Activated CD4-positive, alpha-beta T cell treated with anti-CD3 and anti-CD28 coated beads for 48 hours (primary cell): ENCODE data around the gene EGFLAM.

Source experiments
- DNase-seq: peaks from one replicate; pipeline ENCODE4 v3.0.0-alpha.2; 2020

The EGFLAM gene

DNA sequence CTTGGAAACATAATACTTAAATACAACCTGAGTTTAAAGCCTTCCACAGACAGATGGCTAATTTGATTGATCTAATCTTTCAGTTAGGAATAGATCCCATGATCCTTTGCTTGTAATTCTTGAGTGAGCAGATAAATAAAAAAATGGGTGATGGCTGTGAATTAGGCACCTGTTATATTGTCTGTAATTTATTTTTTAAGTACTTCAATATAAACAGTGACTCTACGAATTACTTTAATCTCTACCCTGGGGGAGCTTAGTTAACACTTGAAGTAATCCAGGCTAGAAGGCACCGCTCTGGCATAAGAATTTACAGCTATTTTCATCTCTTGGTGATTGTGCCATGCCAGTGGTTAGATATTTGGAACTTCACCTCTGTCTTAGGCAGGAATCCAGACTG, 9.0 kb downstream of the EGFLAM start:
- DNase-seq, result no peak

DNA sequence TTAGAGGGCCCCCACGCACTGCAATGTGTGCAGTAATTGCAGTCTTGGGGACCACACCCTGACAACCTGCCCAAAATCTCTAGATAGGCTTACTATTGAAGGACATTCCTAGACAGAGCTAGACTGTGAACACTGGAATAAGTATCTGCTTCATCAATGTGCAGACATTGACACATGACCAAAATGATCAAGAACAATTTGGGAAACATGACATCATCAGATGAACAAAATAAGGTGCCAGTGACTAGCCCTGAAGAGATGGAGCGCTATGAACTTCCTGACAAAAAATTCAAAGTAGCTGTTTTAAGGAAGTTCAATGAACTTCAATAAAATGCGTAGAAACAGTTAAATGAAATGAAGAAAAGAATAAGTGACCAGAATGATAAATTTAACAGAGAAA, 15.3 kb downstream of the EGFLAM start:
- DNase-seq, result no peak

DNA sequence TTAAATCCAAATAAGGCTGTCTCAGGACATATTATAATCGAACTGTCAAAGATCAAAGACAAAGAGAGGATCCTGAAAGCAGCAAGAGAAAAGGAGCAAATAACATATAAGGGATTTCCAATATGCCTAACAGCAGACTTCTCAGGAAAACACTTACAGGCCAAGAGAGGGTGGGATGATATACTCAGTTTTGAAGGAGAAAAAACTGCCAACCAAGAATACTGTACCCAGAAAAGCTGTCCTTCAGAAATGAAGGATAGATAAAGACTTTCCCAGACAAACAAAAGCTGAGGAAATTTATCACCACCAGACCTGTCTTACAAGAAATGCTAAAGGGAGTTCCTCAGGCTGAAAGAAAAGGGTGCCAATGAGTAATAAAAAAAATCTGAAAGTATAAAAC, 16.0 kb downstream of the EGFLAM start:
- no peak for DNase-seq

DNA sequence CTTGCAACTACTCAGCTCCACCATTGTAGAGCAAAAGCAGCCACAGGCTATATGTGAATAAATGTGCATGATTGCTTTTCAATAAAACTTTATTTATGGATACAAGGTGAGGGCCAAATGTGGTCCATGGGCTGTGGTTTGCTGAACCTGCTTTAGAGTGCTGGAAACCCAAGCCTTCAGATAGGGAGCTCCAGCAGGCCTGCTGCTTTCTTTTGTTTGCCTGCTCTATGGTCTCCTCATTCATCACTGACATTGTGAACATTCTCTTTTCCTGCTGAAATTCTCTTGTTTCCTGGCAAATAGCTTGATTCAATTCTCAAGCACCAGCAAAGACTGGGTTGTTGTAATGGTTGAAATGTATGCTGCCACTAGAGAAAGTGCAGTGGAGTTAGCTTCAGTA, 26.0 kb downstream of the EGFLAM start:
- no peak for DNase-seq

DNA sequence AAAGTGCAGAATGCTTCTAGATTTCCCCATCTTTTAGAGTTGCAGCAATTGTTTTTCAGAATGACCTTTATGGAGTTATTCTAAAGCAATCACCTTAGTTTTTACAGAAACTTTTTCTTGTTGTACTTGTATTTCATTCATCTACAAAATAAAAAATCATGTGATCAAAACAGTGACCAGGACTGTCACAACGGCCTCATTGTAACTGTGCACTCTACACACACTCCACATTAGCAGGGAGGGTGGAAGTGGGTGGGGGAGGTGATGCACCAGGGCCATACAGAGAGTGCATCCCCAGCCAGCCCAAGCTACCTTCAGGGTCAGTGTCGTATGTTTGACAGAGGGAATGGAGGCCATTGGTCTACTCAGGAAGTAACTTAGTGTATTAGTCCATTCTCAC, 26.9 kb downstream of the EGFLAM start:
- DNase-seq, result no peak

DNA sequence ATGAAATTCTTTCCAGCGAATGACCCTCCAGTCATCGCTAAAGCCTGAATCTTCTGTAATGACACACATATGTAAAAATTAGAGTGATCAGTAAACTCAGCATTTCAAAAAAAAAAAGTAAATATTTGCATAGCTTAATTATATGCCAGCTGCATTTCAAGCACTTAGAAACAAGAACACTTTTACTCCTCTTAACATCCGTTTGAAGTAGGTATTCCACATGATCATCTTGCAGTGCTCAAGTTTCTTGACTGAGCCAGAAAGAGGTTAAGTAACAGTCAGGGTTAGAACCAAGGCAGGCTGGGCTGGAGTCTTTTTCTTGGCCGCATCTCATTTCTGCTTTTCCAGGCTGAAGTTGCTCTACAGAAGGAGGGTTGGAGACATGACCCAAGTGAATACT, 27.6 kb downstream of the EGFLAM start:
- DNase-seq, result no peak

DNA sequence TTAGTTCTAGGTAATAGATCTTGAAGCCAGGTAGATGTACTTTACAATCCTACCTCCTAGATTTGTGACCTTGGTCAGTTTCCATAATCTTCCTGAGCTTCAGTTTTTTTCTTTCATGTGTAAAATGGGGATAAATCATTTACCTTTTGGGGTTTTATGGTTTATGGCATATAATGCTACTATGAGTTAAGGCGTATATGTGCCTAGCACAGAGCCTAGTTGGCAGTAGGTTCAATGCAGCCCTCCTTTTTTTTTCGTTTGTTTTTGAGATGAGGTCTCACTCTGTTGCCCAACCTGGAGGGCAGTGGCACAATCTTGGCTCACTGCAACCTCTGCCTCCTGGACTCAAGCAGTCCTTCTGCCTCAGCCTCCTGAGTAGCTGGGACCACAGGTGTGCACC, 28.8 kb downstream of the EGFLAM start:
- DNase-seq, result no peak

DNA sequence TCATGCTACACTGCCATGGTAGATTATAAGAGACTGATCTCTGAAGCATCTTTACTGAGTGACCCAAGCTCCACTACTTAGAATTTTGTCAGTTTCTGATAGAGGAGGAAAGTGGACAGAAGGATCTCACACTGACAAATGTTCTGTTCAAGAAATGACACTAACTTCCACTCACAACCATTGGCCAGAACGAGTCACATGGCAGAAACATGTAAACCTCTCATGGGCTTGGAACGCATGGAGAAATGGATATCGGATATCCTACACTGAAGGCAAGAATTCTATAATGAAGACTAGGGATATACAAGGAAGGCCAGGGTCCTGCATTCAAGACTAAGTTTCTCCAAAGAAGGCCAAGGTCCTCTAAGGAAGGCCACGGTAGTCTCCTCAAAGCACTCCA, 31.1 kb downstream of the EGFLAM start:
- DNase-seq, result no peak

DNA sequence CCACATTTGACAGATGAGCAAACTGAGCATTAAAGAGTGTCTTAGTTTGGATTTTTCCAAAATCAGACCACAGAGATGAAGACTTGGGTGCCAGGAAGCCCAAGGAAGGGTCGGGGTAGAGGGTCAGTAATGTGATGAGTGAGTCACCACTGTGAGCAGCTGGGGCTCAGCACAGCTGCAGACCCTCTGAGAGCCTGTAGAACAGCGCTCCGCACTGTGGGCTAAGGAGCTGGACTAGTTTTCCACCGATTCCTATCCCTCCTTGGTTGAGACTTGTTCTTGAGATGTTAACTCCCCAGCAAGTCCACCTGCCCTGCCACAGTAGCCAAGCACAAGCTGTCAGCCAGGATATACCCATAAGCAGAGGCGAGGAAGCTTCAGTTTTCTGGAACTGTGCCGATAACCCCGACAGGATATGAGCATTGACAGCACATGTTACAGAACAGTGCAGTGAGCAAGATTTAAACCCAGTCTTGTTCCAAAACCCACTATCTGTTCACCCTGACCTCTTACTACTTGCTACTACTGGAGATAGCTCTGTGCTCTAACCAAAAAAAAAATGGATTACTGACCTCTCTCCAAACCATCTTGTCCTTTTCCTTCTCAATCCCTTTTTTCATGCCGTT, 31.8 kb downstream of the EGFLAM start:
- DNase-seq, result no peak

DNA sequence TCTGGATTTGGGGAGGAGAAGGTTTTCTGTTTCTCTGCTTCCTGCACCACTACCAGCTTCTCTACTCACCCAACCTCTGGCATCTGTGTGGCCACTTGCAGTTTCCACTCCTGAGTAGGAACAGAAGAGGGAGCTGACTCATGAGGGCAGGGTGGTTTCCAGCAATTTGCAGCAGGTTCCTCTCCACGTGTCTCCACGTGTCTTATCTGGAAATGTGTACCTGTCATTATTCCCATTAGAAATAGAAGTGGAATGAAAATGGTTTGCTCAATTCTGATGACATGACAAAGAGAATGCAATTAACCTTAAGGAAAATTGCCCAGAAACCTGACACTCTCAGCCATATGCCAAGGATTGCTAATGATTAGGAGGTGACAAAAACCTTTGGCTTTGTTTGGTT, 33.0 kb downstream of the EGFLAM start:
- peak; percentile 3 for DNase-seq

DNA sequence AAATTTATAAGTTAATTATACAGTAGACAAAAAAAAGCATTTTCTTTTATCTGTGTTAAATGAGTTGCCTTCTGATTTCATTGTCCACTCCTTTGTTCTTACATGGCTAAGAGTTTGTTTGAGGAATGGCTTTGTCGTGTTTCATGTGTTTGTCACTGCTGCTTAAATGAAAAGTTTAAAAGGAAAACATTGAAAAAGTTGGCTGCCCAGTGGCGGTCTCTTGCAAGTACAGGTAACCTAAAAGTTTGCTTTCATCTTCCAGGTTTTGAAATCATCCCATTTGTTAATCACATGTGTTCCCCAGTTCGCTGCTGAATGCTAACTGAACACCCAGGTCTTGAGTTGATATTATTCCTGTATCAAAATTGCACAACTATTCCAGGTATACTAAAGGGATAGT, 33.9 kb downstream of the EGFLAM start:
- DNase-seq, result no peak

DNA sequence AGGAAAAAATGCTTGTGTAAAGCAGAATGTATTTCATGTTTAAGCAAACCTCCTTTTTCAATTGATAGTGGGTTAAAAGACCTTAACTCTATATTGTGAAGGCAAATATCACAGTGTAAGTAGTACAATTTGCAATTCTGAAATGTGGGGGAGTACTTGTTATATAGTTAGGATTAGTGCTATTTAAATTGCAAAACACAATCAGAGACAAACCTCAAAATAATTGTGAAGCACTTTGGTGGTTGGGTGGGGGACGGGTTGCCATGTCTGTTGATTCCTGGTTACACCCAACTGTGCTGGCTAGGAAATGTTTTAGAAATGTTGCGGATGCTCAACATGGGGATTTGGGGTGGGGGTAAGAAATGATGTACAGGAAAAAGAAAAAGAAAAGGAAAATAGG, 37.4 kb downstream of the EGFLAM start:
- no peak for DNase-seq

DNA sequence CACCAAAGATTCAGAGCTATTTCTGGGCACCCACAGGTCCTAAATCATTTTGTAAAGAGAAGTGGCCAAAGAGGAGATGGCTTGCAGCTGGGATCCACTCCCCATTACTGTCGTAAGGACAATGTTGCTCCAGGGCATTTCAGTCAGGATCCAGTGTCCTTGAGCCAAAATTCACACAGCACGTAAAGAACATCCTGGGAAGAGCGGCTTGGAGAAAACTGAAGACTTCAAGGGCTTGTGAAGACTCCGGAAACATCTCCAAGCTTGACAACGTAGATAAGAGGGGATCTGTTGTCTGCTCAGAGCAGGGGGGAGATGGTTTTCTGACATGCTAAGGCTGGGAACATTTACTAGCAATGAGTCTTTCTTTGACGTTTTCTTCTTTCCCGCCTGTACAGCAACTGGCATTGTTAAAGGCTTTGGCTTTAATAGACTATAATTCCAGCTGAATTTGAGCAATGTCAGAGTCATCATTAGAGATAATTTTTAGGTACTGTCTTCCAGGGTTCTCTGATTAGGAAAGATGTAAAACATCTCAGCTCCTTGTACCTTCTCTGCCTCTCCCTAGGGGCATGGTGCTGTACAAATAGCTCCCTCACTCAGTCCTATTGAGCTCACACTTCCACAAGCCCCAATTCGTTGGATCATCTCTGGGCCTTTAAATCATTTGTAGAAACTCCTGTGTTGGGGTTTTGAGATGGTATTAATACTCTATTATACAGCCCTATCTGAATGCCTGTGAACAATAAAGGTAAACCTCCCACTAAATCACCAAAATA, 39.7 kb downstream of the EGFLAM start:
- no peak for DNase-seq

DNA sequence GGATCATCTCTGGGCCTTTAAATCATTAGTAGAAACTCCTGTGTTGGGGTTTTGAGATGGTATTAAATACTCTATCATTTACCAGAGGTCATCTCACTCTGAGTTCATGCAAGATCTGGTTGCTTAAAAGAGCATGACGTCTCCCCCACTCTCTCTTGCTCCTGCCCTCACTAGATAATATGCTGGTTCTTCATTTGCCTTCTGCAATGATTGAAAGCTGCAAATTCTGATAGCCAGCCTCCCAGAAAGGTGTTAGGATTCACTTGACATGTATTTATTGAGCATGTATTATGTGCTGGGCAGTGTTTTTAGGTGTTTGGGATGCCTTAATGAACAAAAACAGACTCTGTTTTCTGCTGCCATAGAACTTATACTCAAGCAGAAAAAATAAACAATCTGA, 41.2 kb downstream of the EGFLAM start:
- DNase-seq, result no peak

DNA sequence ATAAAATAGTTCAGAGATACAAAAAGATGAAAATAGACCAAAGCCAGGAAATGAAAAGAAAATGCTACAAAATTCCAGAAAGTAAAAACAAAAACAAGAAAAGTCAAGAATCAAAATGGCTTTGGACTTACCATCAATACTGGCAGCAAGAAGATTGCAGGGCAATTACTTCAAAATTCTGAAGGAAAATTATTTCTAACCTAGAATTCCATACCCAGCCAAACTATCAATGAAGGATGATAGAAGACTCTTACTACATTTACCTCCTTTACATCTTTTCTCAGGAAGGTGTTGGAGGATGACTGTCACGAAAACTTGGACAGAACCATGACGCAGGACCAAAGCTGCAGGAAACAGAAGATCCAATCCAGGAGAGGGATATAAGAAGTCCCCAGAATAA, 46.8 kb downstream of the EGFLAM start:
- no peak for DNase-seq

DNA sequence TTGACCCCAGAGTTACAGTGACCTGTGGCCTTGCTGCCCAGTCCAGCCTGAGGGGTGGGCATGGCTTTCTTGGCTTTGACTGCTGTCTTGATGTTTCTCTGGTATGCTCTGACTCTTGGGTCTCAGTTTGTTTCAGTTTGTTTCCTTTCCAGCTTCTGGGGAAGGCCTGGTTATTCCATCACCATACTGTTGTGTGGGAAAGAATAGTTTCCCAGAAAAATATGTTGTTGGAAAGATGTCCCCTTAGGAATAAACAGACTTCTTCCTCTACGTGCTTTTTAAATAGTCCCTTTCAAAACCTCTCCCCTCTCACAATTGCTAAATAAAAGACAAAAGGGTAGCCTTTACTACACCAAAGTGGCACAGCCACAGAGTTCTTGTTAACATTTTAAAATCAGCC, 49.5 kb downstream of the EGFLAM start:
- DNase-seq, result no peak

DNA sequence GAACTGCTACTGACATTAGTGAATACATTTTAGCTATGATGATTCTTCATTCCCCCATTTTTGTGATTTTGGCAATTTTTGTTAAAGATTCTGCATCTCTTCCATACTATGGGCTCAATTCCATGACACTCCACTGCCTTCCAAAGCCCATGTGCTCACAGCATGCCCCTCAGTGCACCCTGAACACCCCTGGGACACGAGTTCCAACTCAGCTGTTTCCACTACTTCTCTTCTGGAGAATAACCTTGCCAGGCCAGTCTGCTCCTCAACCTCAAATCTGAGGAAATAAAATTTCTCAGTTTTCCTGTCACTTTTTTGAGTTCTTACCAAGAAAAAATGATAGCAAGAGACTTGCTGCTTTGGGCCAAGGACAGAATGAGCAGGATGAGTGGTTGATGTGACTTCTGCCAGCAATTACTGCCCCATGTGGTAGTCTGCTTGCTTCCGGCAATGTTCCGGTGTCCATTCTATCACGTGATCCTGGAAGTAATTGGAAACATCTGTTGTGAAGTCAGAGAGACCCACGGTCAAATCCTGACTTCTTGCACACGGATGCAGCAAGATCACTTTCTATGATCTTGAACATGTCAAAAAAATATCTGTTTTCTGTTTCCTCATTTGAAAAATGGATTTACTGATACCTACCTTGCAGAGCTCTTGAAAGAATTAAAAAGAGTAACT, 58.3 kb downstream of the EGFLAM start:
- no peak for DNase-seq

DNA sequence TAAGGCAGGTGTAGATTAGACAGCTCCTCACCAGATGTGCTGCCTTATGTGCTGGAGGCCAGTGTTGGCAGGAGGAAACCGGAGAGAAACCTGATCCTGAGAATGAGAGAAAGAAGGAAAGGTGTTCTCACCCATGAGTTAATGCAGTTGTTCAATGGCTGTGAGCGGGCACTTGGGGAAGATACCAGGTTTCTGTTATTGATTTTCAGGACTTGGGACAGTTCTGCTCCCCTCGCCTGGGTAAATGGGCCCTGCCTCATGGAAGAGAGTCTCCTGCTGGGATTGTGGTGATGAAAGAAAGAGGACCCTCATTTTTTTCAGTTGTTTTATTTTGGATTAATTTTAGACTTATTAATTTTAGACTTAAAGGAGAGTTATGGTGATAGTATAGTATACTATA, 59.5 kb downstream of the EGFLAM start:
- no peak for DNase-seq

DNA sequence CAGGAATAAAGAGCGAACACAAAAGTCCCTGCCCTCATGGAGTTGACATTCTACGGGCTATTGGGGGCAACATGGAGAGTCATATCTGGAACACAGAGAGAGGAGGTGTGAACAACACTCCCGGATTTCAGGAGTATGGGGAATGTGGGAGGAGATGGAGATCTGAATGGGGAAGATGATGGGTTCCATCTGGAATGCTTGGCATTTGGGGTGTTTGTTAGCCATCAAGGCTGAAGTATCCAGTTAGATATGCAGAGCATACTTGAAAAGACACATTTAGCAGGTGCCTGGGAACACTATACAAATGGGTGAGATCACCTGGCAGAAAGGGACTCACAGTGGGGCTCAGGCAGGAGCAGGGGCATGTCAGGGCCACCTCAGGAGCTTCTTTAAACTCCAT, 61.1 kb downstream of the EGFLAM start:
- DNase-seq, result no peak

DNA sequence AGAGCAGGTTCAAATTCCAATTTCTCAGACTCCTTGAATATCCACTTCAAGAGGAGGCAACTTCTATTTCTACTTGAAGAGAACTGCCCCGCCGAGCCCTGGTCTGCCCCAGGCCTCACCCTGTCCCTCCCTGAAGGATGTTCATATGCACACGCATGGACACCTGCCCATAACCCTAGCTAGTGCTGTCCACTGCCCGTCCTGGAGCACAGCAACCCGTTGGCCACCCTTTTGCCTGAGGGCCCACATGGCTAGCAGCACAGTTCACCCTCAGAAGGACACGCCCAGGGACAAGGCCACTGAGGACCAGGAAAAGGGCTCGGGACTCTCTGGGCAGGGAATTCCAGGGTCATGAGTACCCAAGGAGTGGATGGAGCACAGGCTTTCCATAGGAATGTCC, 63.6 kb downstream of the EGFLAM start:
- DNase-seq, result no peak

DNA sequence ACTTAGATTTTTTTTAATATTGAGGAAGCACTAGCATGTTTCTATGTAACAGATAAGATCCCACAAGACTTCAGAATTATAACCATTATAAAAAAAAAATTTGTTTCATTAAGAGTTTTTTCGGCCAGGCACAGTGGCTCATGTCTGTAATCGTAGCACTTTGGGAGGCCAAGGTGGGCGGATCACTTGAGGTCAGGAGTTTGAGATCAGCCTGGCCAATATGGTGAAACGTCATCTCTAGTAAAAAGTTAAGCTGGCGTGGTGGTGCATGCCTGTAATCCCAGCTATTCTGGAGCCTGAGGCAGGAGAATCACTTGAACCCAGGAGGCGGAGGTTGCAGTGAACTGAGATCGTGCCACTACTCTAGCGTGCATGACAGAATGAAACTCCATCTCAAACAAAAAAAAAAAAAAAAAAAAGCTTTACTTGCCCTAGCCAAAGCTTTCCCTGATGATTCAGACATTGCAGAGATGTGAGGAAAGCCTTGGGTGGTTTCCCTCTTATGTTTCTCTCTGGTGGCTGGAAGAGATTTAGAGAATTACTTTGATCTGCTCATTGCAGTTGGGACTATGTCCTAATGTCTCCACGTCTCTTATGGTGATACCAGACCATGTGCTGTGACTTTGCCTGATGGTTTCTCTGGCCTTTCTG, 65.4 kb downstream of the EGFLAM start:
- no peak for DNase-seq

DNA sequence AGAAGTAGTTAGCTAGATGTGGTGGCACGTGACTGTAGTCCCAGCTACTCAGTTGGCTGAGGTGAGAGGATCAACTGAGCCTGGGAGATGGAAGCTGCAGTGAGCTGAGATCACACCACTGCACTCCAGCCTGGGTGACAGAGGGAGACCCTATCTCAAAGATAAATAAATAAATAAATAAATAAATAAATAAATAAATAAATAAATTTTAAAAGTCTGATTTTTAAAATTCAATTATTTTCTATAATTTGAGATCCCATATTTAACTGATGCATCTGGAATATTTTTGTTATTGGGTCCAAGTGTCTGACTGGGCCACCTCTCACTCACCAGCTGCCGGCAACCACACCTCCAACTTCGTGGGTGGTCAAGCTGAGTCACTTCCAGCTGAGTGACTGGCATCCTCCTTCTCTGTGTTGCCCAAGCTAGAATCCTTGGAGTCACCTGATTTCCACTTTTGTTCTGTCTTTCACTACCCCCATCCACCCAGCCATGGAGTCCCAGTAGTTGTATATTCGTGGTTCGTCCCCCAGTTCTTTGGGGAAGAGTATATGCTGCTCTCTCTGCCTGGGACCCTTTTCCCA, 70.9 kb downstream of the EGFLAM start:
- DNase-seq, result no peak

DNA sequence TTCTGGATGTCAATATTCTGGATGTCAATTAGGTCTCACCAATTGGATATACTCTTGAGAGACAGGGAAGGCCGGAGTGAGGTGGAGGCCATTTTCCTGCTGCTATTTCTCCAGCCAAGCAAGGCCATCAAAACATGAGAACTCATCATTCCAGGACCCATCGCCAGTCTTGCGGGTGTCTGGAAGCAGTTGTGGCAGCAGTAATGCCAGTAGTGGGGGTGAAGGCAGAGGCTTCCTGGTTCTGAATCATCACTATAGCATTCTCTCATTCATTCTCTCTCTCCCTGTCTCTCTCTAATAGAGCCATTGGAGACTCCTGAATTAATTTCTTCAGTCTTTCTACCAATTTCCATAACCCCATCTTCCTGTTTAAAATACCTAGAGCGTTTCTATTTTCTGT, 71.8 kb downstream of the EGFLAM start:
- DNase-seq, result no peak

DNA sequence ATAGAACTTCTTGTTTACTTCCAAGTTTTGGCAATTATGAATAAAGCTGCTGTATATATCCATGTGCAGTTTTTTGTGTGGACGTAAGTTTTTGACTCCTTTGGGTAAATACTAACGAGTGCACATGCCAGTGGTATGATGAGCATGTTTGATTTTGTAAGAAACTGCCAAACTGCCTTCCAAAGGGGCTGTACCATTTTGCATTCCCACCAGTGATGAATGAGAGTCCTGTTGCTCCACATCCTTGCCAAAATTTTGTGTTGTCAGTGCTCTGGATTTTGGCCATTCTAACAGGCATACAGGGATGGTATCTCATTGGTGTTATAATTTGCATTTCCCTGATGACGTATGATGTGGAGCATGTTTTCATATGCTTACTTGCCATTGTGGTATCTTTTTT, 73.5 kb downstream of the EGFLAM start:
- DNase-seq, result no peak
